Heart left ventricle (tissue), 13 donors: ENCODE measurements around the gene RNU1-2.

Experiments used
- CTCF ChIP-seq, 12 donors: fragments of 200-600 bp; sonication (generic) in 4 of 12; IDR thresholded peaks; one replicate each; pipeline versions ENCODE4 v1.5.0 to v1.8.0; 2018 to 2022; ENCODE audit warnings: antibody characterized with exemption in 12 of 12, mild to moderate bottlenecking in 5 of 12
- POLR2A ChIP-seq, 2 donors: fragments of 450-650 bp; IDR thresholded peaks; one replicate each; pipeline ENCODE4 v1.6.1; 2017; ENCODE audit warnings: antibody characterized with exemption in 2 of 2, mild to moderate bottlenecking in 2 of 2, moderate library complexity in 2 of 2
- donor health status: ischemic (EF 13 %, LVEDD 7.1; RV severe dilation, severe dysfunction).
- donor health status: DM: no; HTN: yes; CAD: no.
- donor health status: DM: no; HTN: no; CAD: no.
- donor health status: ischemic (EF 25% LVEDD 6.9; RV normal size, moderate dysfunction).
- donor health status: ischemic (EF 25% LVEDD 5.7; RV mildly dilated, moderate dysfunction).
- donor health status: ischemic (EF 35%, LVEDD 5.7; RV mildly dilated, moderate dysfunction).
- donor health status: nonischemic (EF 11% LVEDD 7.7; RV severe dilation, severe dysfunction).
- donor health status: DM: yes; HTN: yes; CAD: no.
- donor health status: PGD.
- donor health status: ischemic (EF 29% LVEDD 5.4; RV normal size, mild dysfunction).
- donor health status: nonischemic (EF 23%, LVEDD 6.1; RV moderate dilation, normal function).

- TF ChIP-seq POLR2A (IDR thresholded peaks at IDR 0.05): no peak
- no peak for TF ChIP-seq CTCF (IDR thresholded peaks at IDR 0.05)
These were observed 11.1 kb downstream of the RNU1-2 start for GRCh38 chr1:16906873-16907272.
